GM21526 (cell line): Measurements from ENCODE around the gene RASGEF1B.

Experiments used
- ATAC-seq: cut with Tn5 transposase; IDR thresholded peaks from one replicate; pipeline ENCODE4 v1.9.1; 2021; ENCODE audit warnings: moderate library complexity; ENCODE audit not compliant: unreplicated experiment, low FRiP score

Gene RASGEF1B

DNA sequence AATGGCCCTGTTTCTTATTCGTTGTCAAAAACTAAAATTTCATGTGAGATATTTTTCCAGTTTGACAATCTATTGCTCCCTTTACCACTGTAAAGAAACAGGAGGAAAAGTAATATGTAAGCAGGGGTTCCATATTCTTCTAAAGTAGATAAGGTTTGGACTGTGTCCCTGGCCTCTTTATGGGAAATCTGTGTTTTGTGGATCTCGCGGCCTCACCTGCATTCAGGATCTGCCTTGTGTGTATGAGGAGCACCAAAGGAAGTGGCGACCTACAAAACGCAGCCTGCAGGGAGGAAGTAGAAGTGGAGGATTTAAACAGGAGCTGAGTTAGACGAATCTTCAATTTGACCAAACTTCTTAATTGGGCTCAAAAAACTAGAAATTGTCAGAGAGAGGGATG lies 67.0 kb downstream of the RASGEF1B start:
- ATAC-seq, result no peak

DNA sequence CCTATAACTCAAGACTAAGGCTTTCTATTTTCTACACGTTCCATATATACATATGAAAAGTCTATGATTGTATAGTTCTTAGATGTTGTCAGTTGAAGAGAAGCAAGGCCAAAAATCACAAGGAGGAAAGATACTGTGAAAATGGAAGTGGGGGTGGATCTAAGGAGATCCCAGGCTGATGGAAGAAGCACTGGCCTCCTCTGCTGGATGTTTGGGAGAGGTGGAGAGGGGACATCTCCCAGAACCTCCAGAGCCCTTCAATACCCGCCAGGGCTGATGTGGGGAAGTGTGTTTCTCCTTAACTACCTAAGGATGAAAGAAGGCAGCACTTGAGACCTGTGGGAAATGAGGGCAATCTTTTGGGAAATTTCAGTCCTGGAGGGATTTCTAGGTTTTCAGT lies 67.4 kb downstream of the RASGEF1B start:
- ATAC-seq, result no peak

DNA sequence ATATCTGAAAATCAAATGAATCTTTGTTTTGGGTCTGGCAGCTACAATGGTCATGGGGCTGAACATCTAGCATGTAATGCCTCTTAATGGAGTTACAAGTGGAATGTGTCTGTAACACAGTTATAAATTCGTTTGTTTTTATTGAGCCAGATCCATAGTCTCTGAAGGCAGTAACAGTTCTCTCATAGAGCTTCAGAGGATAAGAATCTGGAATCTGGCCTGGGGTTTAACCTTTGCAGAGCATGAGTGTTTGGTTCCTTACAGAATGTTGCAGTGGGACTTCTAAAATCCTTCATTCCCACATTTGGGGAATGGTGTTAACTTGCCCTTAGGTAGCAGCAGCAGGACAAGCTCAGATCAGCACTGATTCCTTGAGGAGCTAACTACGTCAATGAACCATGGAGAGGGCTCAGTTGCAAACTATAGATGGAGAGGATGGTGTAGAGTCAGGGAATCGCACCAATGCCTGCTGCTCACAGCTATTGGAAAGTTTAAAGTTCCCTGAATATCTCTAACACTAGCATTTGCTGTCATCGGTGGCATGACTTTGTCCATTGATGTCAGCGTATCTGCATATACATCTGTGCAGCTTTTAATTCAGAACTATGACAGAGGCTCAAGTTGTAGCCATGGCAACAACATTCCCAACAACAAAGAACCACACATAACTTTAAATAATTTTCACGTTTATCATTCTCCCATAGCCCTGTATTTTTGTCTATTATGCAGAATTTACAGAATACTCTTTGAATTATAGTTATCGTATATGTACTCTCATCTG lies 72.2 kb downstream of the RASGEF1B start:
- ATAC-seq, result no peak

DNA sequence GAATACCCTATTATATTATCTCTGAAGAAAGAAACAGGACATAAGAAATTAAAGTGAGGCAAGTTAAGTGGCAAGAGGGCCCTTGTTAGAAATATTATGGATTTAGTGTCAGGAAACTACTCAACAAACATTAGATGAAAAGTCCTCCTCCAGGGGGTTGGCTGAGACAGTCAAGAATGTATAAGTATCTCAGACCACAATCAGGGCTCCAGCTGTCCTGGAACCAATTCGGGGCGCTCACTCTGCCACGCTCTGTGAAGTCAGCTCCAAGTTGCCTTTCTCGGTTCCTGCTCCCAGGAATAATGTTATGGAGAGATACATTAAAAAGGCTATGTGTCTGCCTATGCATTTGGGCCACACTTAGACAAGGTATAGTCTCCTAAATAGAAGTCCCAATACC lies 73.3 kb downstream of the RASGEF1B start:
- ATAC-seq, result no peak

DNA sequence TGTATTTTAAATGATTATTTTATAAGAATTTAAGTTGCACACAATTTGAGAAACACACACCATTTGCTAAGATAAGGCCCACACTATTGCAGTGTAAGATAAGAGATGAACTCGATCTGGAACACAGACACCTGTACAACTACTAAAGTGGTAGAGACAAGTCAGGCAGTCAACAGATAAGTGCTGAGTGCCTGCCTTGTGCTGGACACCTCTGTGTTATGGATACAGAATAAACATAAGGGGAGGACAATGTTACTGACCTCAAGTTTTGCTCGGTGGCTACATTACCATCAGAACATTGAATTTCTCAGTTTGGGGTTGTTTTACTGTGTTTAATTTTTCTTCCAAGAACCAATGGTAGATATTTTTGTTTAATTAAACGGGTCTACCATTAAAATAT lies 74.1 kb downstream of the RASGEF1B start:
- no peak for ATAC-seq

DNA sequence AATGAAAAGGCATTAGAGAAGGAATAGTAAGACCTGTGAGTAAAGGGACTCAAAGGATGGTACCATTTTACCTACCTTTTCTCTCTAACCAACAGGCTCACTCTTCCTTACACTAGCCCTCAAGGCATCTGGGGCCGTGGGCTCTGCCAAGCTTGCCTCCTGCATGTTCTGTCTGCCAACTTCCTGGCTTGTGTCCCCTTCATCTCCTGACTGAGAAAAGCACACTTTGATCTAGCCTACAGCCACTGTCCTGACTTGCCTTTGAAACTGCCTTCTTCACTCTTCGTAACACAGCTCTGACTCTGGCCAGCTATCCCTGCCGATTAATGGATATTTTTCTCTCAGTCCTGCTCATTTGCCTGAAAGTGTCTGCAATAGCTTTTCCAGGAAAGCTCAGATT lies 76.5 kb downstream of the RASGEF1B start:
- ATAC-seq, result no peak

DNA sequence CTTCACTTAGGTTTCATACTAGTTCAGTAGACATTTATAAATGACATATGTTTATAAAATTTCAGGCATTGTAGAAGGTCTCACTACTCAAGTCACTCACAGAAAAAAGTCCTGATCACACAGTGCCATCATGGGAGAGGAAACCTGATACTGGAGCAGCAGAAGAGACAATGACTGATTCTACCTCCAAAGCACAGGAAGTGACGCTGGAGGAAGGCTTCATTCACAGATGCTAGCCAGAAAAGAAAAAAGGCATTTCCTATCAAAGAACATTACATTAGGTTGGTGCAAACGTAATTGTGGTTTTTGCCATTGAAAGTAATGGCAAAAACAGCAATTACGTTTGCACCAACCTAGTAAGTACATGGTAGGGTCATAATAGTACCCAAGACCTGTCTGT lies 79.5 kb downstream of the RASGEF1B start:
- no peak for ATAC-seq

DNA sequence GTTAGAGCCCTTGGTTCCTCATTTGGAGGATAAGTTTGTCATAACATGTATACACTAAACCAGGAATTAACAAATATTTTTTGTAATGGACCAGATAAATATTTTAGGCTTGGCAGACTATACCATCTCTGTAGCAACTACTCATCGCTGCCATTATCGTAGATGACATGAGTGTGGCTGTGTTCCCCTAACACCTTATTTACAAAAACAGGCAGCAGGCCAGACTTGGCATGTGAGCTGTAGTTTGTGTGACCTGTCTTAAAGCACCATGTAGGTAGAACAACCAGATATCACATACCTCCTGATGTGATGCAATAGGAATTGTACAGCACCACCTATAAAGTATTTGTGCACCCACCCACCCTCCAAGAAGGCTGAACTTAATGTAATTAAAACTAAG lies 82.0 kb downstream of the RASGEF1B start:
- no peak for ATAC-seq

DNA sequence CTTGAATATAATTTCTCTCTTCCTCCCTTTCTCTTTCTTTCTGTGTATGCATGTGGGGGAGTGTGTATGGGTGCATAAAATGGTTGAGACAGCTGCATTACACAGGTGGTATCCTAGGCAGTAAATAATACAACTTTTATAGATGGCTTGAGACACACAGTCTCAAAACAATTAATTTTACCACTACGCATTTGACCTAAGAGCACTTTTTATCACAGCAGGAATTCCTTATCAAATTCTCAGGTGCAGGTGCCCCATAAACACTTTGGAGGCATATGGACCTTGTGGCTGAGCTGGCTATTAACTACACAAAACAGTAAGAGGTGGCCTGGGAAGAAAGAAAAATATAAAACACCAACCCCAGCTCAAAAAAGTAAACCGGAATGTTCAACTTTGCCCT lies 91.3 kb downstream of the RASGEF1B start:
- no peak for ATAC-seq

DNA sequence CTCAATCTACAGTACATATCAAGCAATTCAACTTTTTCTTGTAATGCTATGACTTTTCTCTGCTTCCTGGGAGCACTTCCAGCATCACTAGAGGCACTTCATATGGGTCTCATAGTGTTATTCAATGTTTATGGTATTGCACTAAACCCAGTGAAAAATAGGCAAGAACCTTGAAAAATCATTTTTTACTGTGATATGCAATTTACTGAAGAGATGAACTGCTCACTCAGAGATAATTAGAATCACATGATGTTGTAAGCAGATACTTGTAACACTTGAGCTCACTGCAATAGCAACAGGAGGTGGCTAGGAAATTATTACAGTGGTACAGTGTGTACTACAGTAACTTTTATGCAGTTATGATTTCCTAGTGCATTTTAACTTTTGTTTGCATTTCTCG lies 93.3 kb downstream of the RASGEF1B start:
- ATAC-seq, result no peak

DNA sequence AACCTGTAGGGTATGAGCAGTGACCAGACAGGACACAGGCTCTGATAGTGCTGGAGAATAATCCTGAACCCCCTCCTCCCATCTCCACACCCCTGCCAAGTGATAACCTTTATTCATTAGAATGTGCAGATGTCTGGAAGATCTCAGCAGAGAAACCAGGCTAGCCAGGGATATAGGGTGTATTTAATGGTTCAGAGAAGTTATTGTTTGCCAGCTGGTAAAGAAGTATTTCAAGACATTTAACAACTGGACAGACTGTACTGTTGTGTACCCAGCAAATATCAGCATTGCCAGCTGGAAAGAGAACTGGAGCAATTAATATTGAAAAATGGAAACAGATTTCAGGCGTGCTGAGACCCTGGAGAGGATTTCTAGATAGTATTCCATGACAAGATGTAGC lies 94.5 kb downstream of the RASGEF1B start:
- ATAC-seq, result no peak

DNA sequence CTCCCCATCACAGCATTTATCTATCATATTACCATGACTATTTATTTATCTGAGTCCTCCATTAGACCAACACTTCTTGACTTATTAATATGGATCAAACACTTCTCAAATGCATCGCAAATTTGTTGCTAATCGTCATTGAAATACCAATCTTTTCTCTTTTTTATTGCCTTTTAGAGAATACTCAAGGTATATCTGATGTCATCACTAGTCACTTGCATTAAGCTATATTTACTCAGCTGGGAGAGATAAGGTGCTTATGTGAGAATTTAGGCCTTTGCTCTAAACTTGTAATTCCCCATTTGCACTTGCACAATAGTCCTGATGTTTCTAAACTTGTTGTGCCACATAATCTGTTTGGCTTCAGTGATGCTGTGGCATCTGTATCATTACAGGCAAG lies 95.0 kb downstream of the RASGEF1B start:
- no peak for ATAC-seq
